Islet of Langerhans (tissue), 1 donor: ENCODE data around the gene ETF1.

ENCODE experiments used
- FAIRE-seq: peaks from one replicate; lab custom pipeline; 2011; peaks lifted over from hg19 to GRCh38; lab: Jason Lieb, UNC

Gene ETF1

GRCh38 chr5:138563340-138564118 lies 20.5 kb upstream of the ETF1 start:
- FAIRE-seq, result no peak

- no peak for FAIRE-seq
Measured at GRCh38 chr5:138560971-138561370, 17.9 kb upstream of the ETF1 start.

- no peak for FAIRE-seq
Measured at GRCh38 chr5:138559937-138560336, 16.9 kb upstream of the ETF1 start.

GRCh38 chr5:138557677-138558076 lies 14.6 kb upstream of the ETF1 start:
- FAIRE-seq, result no peak

GRCh38 chr5:138554143-138554542 lies 11.1 kb upstream of the ETF1 start:
- FAIRE-seq, result no peak

- FAIRE-seq, result no peak
Measured at GRCh38 chr5:138553437-138554095, 10.5 kb upstream of the ETF1 start.

- FAIRE-seq, result no peak
Measured at GRCh38 chr5:138552657-138553056, 9.6 kb upstream of the ETF1 start.

GRCh38 chr5:138549414-138549813 lies 6.4 kb upstream of the ETF1 start:
- no peak for FAIRE-seq

- FAIRE-seq, result no peak
Measured at GRCh38 chr5:138545919-138546562, 3.0 kb upstream of the ETF1 start.

GRCh38 chr5:138544181-138545134 lies 1.4 kb upstream of the ETF1 start:
- no peak for FAIRE-seq

- no peak for FAIRE-seq
Measured at GRCh38 chr5:138543730-138544104, 681 bp upstream of the ETF1 start.

GRCh38 chr5:138542180-138542955 lies 668 bp downstream of the ETF1 start:
- no peak for FAIRE-seq

- no peak for FAIRE-seq
Measured at GRCh38 chr5:138541511-138542179, 1.4 kb downstream of the ETF1 start.

- no peak for FAIRE-seq
Measured at GRCh38 chr5:138539791-138540190, 3.2 kb downstream of the ETF1 start.

- FAIRE-seq, result no peak
Measured at GRCh38 chr5:138538943-138539627, 4.0 kb downstream of the ETF1 start.

GRCh38 chr5:138536665-138537315 lies 6.2 kb downstream of the ETF1 start:
- FAIRE-seq, result no peak

GRCh38 chr5:138536215-138536614 lies 6.8 kb downstream of the ETF1 start:
- no peak for FAIRE-seq

- no peak for FAIRE-seq
Measured at GRCh38 chr5:138533973-138534941, 8.8 kb downstream of the ETF1 start.

- no peak for FAIRE-seq
Measured at GRCh38 chr5:138529812-138530211, 13.2 kb downstream of the ETF1 start.
